Thoracic aorta (tissue), 2 donors: ENCODE data around the gene TLE3. TPM values are rescaled to one million over a fixed set of nuclear protein-coding genes. Genes with fewer than 3 reads are reported as not detected.

Experiments
- ATAC-seq: fragments of 150-250 bp; one replicate; pipeline ENCODE4 v1.8.0; 2017; ENCODE audit warnings: low read depth; ENCODE audit not compliant: insufficient number of reproducible peaks, low FRiP score
- DNase-seq: peaks from one replicate; pipeline ENCODE4 v3.0.0-alpha.2; 2020; ENCODE audit warnings: low spot score
- H3K27ac ChIP-seq, 2 donors: fragments of 200-600 bp; sonication (generic); 1 replicate in 1 of 2; 2 replicates in 1 of 2; pipeline ENCODE4 v1.5.1; 2016; ENCODE audit warnings: mild to moderate bottlenecking in 2 of 2, moderate library complexity in 2 of 2
- H3K27me3 ChIP-seq: fragments of 200-600 bp; sonication (generic); replicated peaks from 2 replicates; pipeline ENCODE4 v1.6.0; 2016; ENCODE audit warnings: mild to moderate bottlenecking; ENCODE audit not compliant: insufficient read depth
- H3K36me3 ChIP-seq: fragments of 200-600 bp; sonication (generic); one replicate; pipeline ENCODE4 v1.5.1; 2016
- H3K4me1 ChIP-seq, 2 donors: fragments of 200-600 bp; sonication (generic); 1 replicate in 1 of 2; 2 replicates in 1 of 2; pipeline versions ENCODE4 v1.5.1 to v1.6.0; 2016; ENCODE audit warnings: low read depth in 2 of 2, mild to moderate bottlenecking in 1 of 2; ENCODE audit not compliant: control insufficient read depth in 1 of 2
- H3K4me3 ChIP-seq: fragments of 200-600 bp; sonication (generic); 2 replicates; pipeline ENCODE4 v1.5.1; 2016; ENCODE audit warnings: mild to moderate bottlenecking
- H3K9me3 ChIP-seq: fragments of 200-600 bp; sonication (generic); 2 replicates; pipeline ENCODE4 v1.5.1; 2016
- CTCF ChIP-seq: fragments of 200-600 bp; sonication (generic); IDR thresholded peaks from one replicate; pipeline ENCODE4 v1.5.1; 2019; ENCODE audit warnings: antibody characterized with exemption
- total RNA-seq, 2 donors: library from RNA; depleted of rRNA; stranded (reverse); fragments of >200 nt; gene quantifications; one replicate each; pipeline versions ENCODE4 v1.1.0 to v1.2.3, GENCODE V29; 2016

TLE3 gene
- total RNA-seq, 2 donors from 2014 or later, result 78.3 to 124 TPM

DNA sequence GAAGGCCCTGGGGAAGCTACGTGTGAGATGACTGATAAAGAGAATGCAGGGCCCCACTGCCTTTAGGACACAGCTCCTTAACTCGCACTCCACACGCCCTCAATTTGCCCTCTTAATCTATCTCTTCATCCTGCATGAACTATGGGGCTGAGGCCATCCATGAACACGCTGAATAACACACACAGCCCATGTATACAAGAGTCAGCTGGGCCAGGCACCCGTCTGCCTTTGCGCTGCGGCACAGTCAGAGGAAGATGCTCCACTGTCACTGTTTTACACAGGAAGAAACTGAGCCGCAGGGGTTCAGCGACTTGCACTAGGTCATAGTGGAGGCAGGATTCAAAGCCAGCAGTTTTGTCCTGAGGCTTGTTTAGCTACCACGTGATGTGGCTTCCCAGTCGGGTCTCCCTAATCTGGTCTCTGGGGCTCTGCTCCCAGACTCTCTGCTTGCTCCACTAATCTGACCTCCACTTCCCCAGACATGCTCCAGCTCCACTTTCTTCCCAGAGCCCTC lies 43.9 kb downstream of the TLE3 start:
- ATAC-seq (no peak), DNase-seq (no peak)
- Histone ChIP-seq H3K9me3 (no peaks in the 10 kb centered on the region), H3K27me3 (no peaks in the 10 kb centered on the region), H3K36me3 (peaks cover 88% of the 10 kb centered on the region), H3K4me1 (no peaks in the 10 kb centered on the region), H3K27ac (no peak overlapping the region), H3K4me3 (no peak overlapping the region)
- no peak for TF ChIP-seq CTCF

GRCh38 chr15:70053001-70053715 lies 44.6 kb downstream of the TLE3 start:
- ATAC-seq, result no peak
- no peak for TF ChIP-seq CTCF
- Histone ChIP-seq H3K4me1 (no peaks in the 10 kb centered on the region), H3K27ac (no peak overlapping the region), H3K9me3 (no peaks in the 10 kb centered on the region), H3K27me3 (no peaks in the 10 kb centered on the region), H3K4me3 (no peak overlapping the region), H3K36me3 (peaks cover 83% of the 10 kb centered on the region)
- no peak for DNase-seq

DNA sequence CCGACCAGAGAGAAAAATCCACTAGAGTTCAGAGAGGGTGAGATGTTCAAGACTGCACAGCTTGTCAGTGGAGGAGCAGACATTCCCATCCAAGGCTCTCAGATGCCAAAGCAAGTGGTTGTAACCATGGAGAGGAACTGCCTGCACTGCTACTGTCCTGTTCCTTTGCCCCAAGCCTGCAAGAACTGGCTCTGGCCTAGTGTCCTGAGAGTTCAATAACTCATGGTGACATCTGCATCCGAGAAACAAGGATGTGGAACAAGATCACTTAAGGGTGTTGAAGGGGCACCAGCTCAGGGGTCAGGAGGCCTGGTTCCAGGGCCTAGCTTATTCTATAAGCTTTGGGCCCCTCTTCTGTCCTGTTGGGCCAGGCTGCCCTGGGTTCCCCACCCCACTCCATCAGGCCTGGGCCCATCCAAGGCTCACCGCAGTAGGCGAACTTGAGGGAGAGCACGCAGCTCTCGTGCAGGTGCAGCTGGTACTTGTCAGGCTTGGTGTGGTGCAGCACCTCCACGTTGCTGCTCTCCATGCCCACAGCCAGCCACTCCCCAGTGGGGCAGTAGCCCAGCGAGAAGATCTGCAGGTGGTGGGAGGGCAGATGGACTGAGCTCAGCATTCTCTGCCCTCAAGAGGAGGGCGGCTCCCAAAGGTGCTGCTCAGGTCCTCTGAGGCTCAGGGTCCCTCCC lies 45.6 kb downstream of the TLE3 start:
- no peak for DNase-seq

DNA sequence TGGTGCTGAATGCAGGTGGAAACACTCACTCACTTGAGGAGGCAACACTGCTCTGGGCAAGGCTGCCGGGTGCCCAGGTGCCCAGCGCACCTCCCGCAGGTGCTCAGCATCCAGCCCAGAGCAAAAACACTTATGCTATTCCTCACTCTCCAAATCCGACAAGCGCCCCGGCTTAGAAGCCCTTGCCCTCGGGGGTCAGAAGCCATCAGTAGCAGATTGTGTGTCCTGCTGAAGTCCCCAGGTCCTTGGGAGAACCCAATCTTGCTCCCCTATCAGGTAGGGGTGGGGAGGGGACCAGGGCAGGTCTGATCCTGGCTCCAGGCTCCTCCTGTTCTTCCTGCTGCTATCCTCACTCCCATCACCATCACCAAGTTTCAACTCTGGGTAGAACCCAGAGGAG lies 46.7 kb downstream of the TLE3 start:
- no peak for ATAC-seq
- H3K4me3 ChIP-seq, result no peak overlapping the region
- peaks cover 61% of the 10 kb centered on the region for H3K36me3 ChIP-seq
- no peak for TF ChIP-seq CTCF
- DNase-seq, result no peak
- H3K27me3 ChIP-seq, result no peaks in the 10 kb centered on the region
- H3K4me1 ChIP-seq, result no peaks in the 10 kb centered on the region
- no peak overlapping the region for H3K27ac ChIP-seq
- no peaks in the 10 kb centered on the region for H3K9me3 ChIP-seq

More for the DNA sequence above, 45.6 kb downstream of the TLE3 start:
- no peak for ATAC-seq
- Histone ChIP-seq H3K9me3 (no peaks in the 10 kb centered on the region), H3K27ac (no peak overlapping the region), H3K4me1 (no peaks in the 10 kb centered on the region), H3K36me3 (peaks cover 72% of the 10 kb centered on the region), H3K4me3 (no peak overlapping the region), H3K27me3 (no peaks in the 10 kb centered on the region)
- no peak for TF ChIP-seq CTCF

- no peaks in the 10 kb centered on the region for H3K4me1 ChIP-seq
- H3K36me3 ChIP-seq, result peaks cover 55% of the 10 kb centered on the region
- H3K27me3 ChIP-seq, result no peaks in the 10 kb centered on the region
- H3K27ac ChIP-seq, result no peak overlapping the region
- H3K4me3 ChIP-seq, result no peak overlapping the region
- DNase-seq (no peak), ATAC-seq (no peak)
- no peaks in the 10 kb centered on the region for H3K9me3 ChIP-seq
- no peak for TF ChIP-seq CTCF
These were observed 47.3 kb downstream of the TLE3 start for GRCh38 chr15:70050441-70050840.
